Tibial artery (tissue), 4 donors: ENCODE measurements around the gene PCED1B.
"Not testable (repeated sequence)": the region's sequence is repeated elsewhere in the genome, so short reads cannot be mapped to it uniquely, and the experiment has no call there.

Experiments
- DNase-seq, 2 donors: peaks; one replicate each; pipeline ENCODE4 v3.0.0-alpha.2; 2019
- H3K27ac ChIP-seq, 2 donors: fragments of 200-600 bp; sonication (generic) in 1 of 2; 1 replicate in 1 of 2; 2 replicates in 1 of 2; pipeline ENCODE4 v1.5.1; 2018 to 2019; ENCODE audit warnings: mild to moderate bottlenecking in 1 of 2
- H3K27me3 ChIP-seq, 2 donors: fragments of 200-600 bp; sonication (generic) in 1 of 2; one replicate each; pipeline versions ENCODE4 v1.5.1 to v1.6.0; 2016 to 2019
- H3K36me3 ChIP-seq, 3 donors: fragments of 200-600 bp; sonication (generic) in 2 of 3; one replicate each; pipeline ENCODE4 v1.5.1; 2016 to 2019; ENCODE audit warnings: mild to moderate bottlenecking in 2 of 3
- H3K4me1 ChIP-seq, 4 donors: fragments of 200-600 bp; sonication (generic) in 2 of 4; 1 replicate in 3 of 4; 2 replicates in 1 of 4; pipeline ENCODE4 v1.5.1; 2016 to 2019
- H3K4me3 ChIP-seq, 2 donors: fragments of 200-600 bp; sonication (generic) in 1 of 2; 1 replicate in 1 of 2; 2 replicates in 1 of 2; pipeline ENCODE4 v1.5.1; 2018 to 2019; ENCODE audit warnings: mild to moderate bottlenecking in 2 of 2
- H3K9me3 ChIP-seq, 3 donors: fragments of 200-600 bp; sonication (generic) in 1 of 3; one replicate each; pipeline ENCODE4 v1.5.1; 2016 to 2019
- intact Hi-C: fragments of 100-400 bp; cut with DNase I; formaldehyde crosslinking; loops from one replicate; pipeline ENCODE4 v1.15.0; 2023; ENCODE audit warnings: low total_unique reads
- TF ChIP-seq, protein P1 (sequence below), 2 experiments: fragments of 200-600 bp in 1 of 2; fragments of 450-650 bp in 1 of 2; IDR thresholded peaks; one replicate each; pipeline ENCODE4 v1.5.1; 2017 to 2019; ENCODE audit warnings: antibody characterized with exemption in 2 of 2, mild to moderate bottlenecking in 1 of 2, moderate library complexity in 1 of 2

Gene PCED1B

GRCh38 chr12:47216150-47216677, 136.8 kb downstream of the PCED1B start:
- no peak for DNase-seq
- H3K27ac ChIP-seq, result no peak overlapping the region
- no peak overlapping the region for H3K4me3 ChIP-seq
- TF ChIP-seq, protein P1, sequence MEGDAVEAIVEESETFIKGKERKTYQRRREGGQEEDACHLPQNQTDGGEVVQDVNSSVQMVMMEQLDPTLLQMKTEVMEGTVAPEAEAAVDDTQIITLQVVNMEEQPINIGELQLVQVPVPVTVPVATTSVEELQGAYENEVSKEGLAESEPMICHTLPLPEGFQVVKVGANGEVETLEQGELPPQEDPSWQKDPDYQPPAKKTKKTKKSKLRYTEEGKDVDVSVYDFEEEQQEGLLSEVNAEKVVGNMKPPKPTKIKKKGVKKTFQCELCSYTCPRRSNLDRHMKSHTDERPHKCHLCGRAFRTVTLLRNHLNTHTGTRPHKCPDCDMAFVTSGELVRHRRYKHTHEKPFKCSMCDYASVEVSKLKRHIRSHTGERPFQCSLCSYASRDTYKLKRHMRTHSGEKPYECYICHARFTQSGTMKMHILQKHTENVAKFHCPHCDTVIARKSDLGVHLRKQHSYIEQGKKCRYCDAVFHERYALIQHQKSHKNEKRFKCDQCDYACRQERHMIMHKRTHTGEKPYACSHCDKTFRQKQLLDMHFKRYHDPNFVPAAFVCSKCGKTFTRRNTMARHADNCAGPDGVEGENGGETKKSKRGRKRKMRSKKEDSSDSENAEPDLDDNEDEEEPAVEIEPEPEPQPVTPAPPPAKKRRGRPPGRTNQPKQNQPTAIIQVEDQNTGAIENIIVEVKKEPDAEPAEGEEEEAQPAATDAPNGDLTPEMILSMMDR (IDR thresholded peaks at IDR 0.05), result no peak
- H3K9me3 ChIP-seq, result no peaks in the 10 kb centered on the region
- no peaks in the 10 kb centered on the region for H3K27me3 ChIP-seq
- peaks cover 0 to 4% (median 0%) of the 10 kb centered on the region in 3 donors for H3K36me3 ChIP-seq
- intact Hi-C loops, result no loop called here
- H3K4me1 ChIP-seq, result no peaks in the 10 kb centered on the region

GRCh38 chr12:47217595-47217869, 138.1 kb downstream of the PCED1B start:
- H3K27me3 ChIP-seq, H3K36me3 ChIP-seq, H3K4me1 ChIP-seq, intact Hi-C loops, DNase-seq, H3K27ac ChIP-seq, H3K4me3 ChIP-seq, H3K9me3 ChIP-seq: not testable (repeated sequence)

DNA sequence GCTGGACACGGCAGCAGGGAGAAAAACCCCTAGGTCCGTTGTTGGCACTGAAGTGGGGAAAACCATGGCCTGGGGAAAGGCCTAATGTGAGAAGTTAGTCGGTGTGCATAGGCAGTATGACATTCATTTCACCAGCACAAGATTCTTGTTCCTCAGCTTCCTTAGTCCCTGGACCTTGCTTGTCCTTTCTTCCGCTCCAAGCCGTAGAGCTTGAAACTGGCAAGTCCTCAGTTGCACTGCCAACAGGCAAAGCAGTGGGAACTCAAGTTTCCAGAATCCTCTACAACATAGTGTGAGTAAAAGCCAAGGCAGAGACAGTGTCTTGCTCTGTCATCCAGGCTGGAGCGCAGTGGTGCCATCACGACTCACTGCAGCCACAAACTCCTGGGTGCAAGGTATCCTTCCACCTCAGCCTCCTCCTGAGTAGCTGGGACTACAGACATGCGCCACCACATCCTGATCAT, 138.8 kb downstream of the PCED1B start:
- TF ChIP-seq, protein P1 (IDR thresholded peaks at IDR 0.05), result no peak
- Histone ChIP-seq H3K4me3 (no peak overlapping the region), H3K27me3 (no peaks in the 10 kb centered on the region), H3K36me3 (peaks cover 0 to 4% (median 0%) of the 10 kb centered on the region in 3 donors), H3K4me1 (peaks cover 0 to 5% (median 2%) of the 10 kb centered on the region in 4 donors), H3K9me3 (no peaks in the 10 kb centered on the region), H3K27ac (no peak overlapping the region)
- no peak for DNase-seq
- intact Hi-C loops, result no loop called here

DNA sequence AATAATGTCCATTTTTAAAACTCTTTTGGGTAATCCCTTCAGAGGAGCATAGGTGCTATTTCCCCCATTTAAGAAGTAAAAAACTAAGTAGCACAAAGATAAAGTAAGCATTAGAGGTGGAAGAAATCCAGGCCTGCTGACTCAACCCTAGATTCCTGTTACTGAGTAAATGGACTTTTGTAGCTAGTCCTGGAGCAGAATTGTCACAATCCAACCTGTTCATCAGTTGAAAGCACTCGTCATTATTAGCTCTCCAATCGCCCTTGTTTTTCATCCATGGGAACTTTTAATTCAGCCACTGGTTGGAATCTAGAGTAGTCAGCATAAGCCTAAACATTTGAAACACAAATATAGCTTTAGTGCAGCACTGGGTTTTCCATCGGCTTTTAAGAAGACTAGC, 139.8 kb downstream of the PCED1B start:
- no peaks in the 10 kb centered on the region for H3K9me3 ChIP-seq

DNA sequence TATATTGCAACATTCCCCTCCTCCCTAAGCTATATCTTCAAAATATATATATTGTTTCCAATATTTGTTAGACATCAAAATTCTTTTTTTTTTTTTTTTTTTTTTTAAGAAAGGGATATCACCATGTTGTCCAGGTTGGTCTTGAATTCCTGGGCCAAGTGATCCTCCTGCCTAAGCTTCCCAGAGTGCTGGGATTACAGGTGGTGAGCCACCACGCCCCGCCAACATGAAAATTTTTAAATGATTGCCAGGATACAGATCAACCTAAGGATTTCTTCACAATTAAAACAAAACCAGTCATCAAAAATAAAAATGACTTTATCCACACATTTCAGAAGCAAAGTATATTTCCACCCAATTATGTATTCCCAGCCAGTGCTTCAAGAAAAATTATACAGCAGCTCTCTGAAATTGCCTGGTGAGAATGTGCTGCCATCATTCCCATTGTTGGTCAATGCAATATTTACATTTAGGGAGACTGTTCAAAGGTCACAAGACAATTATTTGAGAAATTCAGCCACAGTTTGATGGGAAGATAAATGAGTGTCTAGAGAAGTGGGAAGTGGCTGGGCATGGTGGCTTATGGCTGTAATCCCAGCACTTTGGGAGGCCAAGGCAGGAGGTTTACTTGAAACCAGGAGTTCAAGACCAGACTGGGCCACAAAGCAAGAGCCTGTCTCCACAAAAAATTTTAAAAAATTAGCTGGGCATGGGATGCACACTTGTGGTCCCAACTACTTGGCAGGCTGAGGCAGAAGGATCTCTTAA, 142.0 kb downstream of the PCED1B start:
- Histone ChIP-seq H3K27ac (no peak overlapping the region), H3K4me1 (peaks cover 0 to 10% (median 2%) of the 10 kb centered on the region in 4 donors), H3K9me3 (no peaks in the 10 kb centered on the region), H3K4me3 (no peak overlapping the region), H3K27me3 (no peaks in the 10 kb centered on the region), H3K36me3 (peaks cover 0 to 2% (median 0%) of the 10 kb centered on the region in 3 donors)
- no peak for DNase-seq
- TF ChIP-seq, protein P1 (IDR thresholded peaks at IDR 0.05), result no peak
- intact Hi-C loops, result no loop called here

More for the DNA sequence above, 139.8 kb downstream of the PCED1B start:
- DNase-seq, result no peak
- TF ChIP-seq, protein P1 (IDR thresholded peaks at IDR 0.05), result no peak
- Histone ChIP-seq H3K4me3 (no peak overlapping the region), H3K27ac (no peak overlapping the region), H3K36me3 (peaks cover 0 to 4% (median 0%) of the 10 kb centered on the region in 3 donors), H3K4me1 (peaks cover 0 to 10% (median 2%) of the 10 kb centered on the region in 4 donors), H3K27me3 (no peaks in the 10 kb centered on the region)
- intact Hi-C loops, result no loop called here

DNA sequence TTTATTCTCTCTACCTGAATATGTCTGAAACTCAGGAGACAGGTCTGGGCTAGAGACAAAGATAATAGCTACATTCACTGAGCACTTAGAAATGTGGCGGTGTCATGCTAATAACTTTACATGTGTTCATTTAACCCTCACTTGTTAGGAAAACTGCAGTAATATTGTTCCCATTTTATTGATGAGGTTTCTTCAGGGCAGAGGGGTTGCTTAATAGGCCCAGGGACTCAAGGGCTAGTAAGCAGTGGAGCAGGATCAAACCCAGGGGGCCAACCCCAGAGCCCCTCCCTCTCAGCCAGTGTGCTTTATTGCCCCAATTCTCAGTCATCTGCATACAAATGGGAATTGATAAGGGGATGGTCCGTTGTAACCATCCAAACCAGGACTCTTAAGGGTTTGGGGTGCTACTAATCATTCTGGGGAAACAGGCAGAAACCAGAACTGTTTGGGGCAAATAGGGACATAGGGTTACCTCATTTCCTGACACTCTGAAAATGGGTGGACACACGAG, 143.2 kb downstream of the PCED1B start:
- H3K27ac ChIP-seq, result no peak overlapping the region
- intact Hi-C loops, result no loop called here
- no peaks in the 10 kb centered on the region for H3K9me3 ChIP-seq
- H3K36me3 ChIP-seq, result no peaks in the 10 kb centered on the region
- peaks cover 0 to 10% (median 2%) of the 10 kb centered on the region in 4 donors for H3K4me1 ChIP-seq
- H3K27me3 ChIP-seq, result no peaks in the 10 kb centered on the region
- H3K4me3 ChIP-seq, result no peak overlapping the region
- TF ChIP-seq, protein P1 (IDR thresholded peaks at IDR 0.05), result no peak
- DNase-seq, result no peak
